ENCODE results near the gene NIPBL. TPM values are rescaled to one million over a fixed set of nuclear protein-coding genes. Genes with fewer than 3 reads are reported as not detected.
"Not testable (repeated sequence)": the region's sequence is repeated elsewhere in the genome, so short reads cannot be mapped to it uniquely, and the experiment has no call there.

Gene NIPBL
- total RNA-seq, 1 donor from 2014 or later: 36.7 TPM

DNA sequence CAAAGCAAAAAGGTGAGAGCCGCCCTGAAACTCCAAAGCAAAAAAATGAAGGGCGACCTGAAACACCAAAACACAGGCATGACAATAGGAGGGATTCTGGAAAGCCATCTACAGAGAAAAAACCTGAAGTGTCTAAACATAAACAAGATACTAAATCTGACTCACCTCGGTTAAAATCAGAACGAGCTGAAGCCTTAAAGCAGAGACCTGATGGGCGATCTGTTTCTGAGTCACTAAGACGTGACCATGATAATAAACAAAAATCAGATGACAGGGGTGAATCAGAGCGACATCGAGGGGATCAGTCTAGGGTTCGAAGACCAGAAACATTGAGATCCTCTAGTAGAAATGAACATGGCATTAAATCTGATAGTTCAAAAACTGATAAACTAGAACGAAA is 108.8 kb downstream of the NIPBL start:
- DNase-seq (no peak), ATAC-seq (no peak)
- intact Hi-C loops (cut with micrococcal nuclease): no loop called here

DNA sequence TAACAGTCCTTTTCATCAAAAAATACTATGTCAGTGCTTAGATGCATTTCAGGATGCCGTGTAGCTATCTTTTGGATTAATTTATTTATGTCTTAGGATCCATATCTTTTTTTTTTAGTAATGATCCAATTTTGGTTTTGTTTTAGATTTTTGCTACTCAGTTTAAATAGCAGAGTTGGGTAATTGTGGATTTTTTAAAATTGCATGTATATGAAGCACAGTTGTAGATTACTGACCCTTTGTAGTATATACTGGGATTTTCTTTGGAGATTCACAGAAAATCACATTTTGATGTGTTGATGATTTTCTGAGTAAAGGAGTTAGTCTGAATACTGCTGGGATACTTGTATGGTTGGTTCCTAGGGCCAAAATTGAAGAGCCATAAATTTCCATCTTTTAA is 111.8 kb downstream of the NIPBL start:
- DNase-seq (no peak), ATAC-seq (no peak)
- intact Hi-C loops (cut with micrococcal nuclease): no loop called here

GRCh38 chr5:36998578-36998977 is 122.0 kb downstream of the NIPBL start:
- intact Hi-C loops (cut with micrococcal nuclease): loop anchor here (10.0 kb wide), 1 partner anchor 244 kb away; no protein-coding TSS in a partner anchor
- no peak for ATAC-seq
- no peak for DNase-seq

- ATAC-seq (no peak), DNase-seq (no peak)
- intact Hi-C loops (cut with micrococcal nuclease): loop anchor here (10.0 kb wide), 1 partner anchor 267 kb away; no protein-coding TSS in a partner anchor
Observed at GRCh38 chr5:37002176-37002751, 125.7 kb downstream of the NIPBL start.

DNA sequence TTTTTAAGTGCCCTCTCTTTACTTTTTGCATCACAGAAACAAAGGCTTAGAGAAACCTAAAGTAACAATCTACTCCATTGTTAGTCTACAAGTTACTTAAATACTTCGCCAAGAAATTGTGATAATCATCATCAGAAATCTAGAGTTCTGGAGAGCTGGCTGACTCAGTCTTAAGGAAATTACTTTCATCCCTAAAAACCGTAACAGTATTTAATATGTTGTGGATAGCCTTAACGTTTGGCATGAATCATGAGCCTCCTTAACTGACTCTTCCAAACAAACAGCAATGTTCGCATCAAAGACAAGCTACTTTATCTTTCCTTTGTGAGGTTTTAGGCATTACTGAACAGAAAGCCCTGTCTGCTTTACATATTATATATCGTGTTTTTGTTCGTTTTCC is 128.7 kb downstream of the NIPBL start:
- DNase-seq: no peak
- intact Hi-C loops (cut with micrococcal nuclease): loop anchor here (10.0 kb wide), 1 partner anchor 270 kb away; no protein-coding TSS in a partner anchor
- no peak for ATAC-seq

DNA sequence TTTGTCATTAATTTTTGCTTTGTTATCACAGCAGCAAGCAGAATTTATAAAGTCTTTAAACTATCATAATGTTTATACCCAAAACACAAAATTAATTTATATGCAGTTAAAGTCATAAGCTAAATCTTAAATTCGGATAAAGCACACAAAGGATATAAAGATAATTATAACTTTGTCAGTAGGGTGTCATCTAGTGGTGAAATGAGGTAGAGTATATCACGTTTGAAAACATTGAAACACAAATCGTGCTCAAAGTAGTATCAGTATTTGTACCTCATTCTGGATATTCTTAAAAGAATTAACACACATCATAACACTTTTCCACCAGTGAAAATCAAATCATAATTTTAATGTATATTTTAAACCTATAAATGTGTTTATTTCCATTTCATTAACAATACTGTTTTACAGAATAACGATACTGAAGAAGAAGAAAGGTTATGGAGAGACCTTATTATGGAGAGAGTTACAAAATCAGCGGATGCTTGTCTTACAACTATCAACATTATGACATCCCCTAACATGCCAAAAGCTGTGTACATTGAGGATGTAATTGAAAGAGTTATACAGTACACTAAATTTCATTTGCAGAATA is 129.5 kb downstream of the NIPBL start:
- ATAC-seq (no peak), DNase-seq (no peak)
- intact Hi-C loops (cut with micrococcal nuclease): loop anchor here (10.0 kb wide), 1 partner anchor 271 kb away; no protein-coding TSS in a partner anchor

DNA sequence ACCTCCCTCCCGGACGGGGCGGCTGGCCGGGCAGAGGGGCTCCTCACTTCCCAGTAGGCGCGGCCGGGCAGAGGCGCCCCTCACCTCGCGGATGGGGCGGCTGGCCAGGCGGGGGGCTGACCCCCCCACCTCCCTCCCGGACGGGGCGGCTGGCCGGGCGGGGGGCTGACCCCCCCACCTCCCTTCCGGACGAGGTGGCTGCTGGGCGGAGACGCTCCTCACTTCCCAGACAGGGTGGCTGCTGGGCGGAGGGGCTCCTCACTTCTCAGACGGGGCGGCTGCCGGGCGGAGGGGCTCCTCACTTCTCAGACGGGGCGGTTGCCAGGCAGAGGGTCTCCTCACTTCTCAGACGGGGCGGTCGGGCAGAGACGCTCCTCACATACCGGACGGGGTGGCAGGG is 136.6 kb downstream of the NIPBL start:
- DNase-seq; ATAC-seq; intact Hi-C loops (cut with micrococcal nuclease): not testable (repeated sequence)

DNA sequence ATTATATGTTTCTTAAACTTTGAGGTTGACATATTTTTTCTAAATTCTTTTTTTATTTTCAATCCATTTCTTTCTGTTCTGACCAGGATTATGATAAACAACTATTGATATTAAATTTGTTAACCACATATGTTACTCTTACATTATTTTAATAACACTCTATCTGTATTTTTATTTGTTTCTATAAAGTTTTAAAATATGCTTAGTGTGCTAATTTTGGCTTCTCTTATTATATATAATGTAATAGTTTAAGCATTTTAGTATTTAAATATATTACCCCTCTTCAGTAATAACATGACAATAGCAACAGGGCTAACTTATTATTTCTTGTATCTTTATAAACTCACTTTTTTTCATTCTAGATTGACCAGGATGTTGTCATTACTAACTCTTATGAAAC is 137.8 kb downstream of the NIPBL start:
- no peak for DNase-seq
- ATAC-seq: no peak
- intact Hi-C loops (cut with micrococcal nuclease): no loop called here

DNA sequence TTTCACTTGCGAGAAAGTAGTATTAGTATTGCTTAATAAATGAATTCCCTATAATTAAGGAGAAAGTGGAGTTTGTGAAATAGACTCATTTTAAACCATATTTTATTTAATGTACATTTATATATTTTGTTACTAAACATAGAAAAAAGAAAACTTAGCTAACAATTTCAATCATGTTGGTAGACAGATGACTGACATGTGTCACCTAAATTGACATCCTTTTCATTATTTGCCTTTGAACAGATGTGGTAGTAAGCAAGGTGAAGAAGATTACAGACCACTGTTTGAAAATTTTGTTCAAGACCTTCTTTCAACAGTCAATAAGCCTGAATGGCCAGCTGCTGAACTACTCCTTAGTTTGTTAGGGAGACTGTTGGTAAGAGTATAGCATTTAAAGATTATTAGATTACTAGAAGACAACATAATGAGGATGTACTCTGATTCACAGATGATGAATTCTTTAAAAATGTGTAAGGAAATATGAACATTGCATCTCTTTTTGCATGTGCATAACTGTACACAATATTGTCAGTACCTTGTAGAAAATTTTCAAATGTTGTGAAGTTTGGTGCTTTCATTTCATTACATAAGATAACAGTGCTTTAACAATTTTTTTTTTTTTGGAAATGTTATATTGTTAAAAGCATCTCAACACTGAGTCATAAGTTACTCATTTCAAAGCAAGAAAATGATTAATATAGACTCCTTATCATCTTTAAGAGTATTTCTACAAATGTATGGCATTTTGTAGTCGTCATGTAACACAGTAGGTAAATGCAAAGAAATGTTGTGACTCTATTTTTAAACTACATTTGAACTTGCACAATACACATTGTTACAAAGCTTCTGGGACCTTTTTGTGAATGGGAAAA is 139.5 kb downstream of the NIPBL start:
- intact Hi-C loops (cut with micrococcal nuclease): no loop called here
- ATAC-seq: no peak
- no peak for DNase-seq

GRCh38 chr5:37028910-37029309 is 152.3 kb downstream of the NIPBL start:
- DNase-seq (no peak), ATAC-seq (no peak)
- intact Hi-C loops (cut with micrococcal nuclease): loop anchor here (10.0 kb wide), 1 partner anchor 136 kb away; no protein-coding TSS in a partner anchor

GRCh38 chr5:37029436-37029835 is 152.9 kb downstream of the NIPBL start:
- intact Hi-C loops (cut with micrococcal nuclease): loop anchor here (10.0 kb wide), 1 partner anchor 135 kb away; no protein-coding TSS in a partner anchor
- DNase-seq (no peak), ATAC-seq (no peak)

- ATAC-seq: no peak
Observed at GRCh38 chr5:37034955-37035354, 158.4 kb downstream of the NIPBL start.

DNA sequence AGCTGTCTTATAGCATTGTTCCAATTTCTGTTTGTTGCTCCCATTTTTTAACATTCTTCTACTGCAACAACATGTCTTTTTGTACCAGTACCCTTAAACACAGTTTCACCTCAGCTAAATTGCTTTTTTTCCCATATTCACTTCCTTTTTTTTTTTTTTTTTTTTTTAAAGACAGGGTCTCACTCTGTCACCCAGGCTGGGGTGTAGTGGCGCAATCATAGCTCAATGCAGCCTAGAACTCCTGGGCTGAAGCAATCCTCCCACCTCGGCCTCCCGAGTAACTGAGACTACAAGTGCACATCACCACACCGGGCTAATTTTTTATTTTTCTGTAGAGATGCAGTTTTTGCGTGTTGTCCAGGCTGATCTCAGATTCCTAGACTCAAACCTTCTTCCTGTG is 161.3 kb downstream of the NIPBL start:
- ATAC-seq (no peak), DNase-seq (no peak)
- intact Hi-C loops (cut with micrococcal nuclease): no loop called here

More at GRCh38 chr5:37034955-37035354, 158.4 kb downstream of the NIPBL start:
- DNase-seq: no peak
- intact Hi-C loops (cut with micrococcal nuclease): no loop called here

GRCh38 chr5:37039824-37040223 is 163.3 kb downstream of the NIPBL start:
- DNase-seq (no peak), ATAC-seq (no peak)
- intact Hi-C loops (cut with micrococcal nuclease): no loop called here

DNA sequence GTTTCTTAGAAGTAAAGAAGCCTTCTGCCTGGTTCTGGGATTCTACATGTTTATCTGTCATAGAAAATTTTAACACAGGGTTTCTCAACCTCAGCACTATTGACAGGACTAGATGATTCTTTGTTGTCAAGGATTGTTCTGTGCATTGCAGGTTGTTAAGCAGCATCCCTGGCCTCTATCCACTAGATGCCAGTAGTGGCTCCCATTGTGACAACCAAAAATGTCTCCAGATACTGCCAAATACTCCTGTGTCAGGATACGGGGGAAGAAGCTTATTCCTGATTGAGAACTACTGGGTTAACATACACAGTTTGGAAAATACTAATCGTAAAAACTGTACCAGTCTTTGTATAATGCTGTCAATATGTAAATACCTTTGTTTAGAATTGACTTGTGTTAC is 167.1 kb downstream of the NIPBL start:
- intact Hi-C loops (cut with micrococcal nuclease): no loop called here
- DNase-seq (no peak), ATAC-seq (no peak)

- DNase-seq (no peak), ATAC-seq (no peak)
- intact Hi-C loops (cut with micrococcal nuclease): no loop called here
Observed at GRCh38 chr5:37044120-37044519, 167.6 kb downstream of the NIPBL start.

DNA sequence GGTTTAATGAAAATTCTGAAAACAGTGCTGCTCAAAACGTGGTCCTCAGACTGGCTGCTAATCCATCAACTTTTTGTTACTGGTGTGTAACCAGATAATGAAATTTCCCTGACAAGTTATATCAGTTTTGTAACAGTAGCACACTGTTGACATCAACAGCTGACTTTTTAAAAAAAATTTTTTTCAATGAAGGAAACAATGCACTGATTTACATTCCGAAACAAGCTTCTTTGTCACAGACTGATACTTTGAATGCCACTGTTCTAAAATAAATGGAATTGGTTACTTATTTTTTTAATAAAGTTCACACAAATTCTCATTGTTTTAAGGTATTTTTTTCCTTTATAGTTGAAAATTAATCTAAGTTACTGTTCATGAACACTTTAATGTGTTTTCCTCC is 169.1 kb downstream of the NIPBL start:
- no peak for ATAC-seq
- no peak for DNase-seq
- intact Hi-C loops (cut with micrococcal nuclease): no loop called here

GRCh38 chr5:37047947-37048346 is 171.4 kb downstream of the NIPBL start:
- DNase-seq (no peak), ATAC-seq (no peak)
- intact Hi-C loops (cut with micrococcal nuclease): no loop called here

DNA sequence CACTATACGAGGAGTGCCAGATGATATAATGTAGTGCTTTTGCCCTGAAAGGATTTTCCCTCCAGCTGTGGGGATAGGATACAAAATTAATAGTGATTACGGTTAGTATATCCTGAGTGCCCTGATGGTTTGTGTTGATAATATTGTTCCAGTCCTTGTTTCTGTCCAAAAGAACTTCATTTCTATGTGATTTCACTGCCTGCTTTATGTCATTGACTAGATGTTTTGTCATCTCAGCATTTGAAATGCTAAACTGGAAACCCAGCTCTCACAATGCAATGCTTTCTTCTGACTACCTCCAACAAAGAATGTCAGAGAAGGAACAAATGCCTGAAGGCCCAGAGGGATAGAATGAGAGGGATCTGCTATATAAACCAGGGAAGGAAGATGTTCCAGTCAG is 177.8 kb downstream of the NIPBL start:
- intact Hi-C loops (cut with micrococcal nuclease): no loop called here
- ATAC-seq: no peak
- no peak for DNase-seq

- intact Hi-C loops (cut with micrococcal nuclease): no loop called here
- ATAC-seq: no peak
Observed at GRCh38 chr5:37055383-37055990, 178.9 kb downstream of the NIPBL start.

More at GRCh38 chr5:37055383-37055990, 178.9 kb downstream of the NIPBL start:
- DNase-seq: no peak
